GM23248 (cell line): Measurements from ENCODE around the gene TLX1. TPM values are rescaled to one million over a fixed set of nuclear protein-coding genes. Genes with fewer than 3 reads are reported as not detected.

Source experiments
- DNase-seq: peaks from one replicate; pipeline ENCODE4 v3.0.0-alpha.2; 2015
- H2AFZ ChIP-seq: fragments of 200-600 bp; sonication (generic); 2 replicates; pipeline ENCODE4 v1.6.1; 2016; ENCODE audit warnings: antibody characterized with exemption
- H3F3A ChIP-seq: fragments of 200-600 bp; sonication (generic); 2 replicates; pipeline ENCODE4 v1.6.1; 2016; ENCODE audit warnings: mild to moderate bottlenecking, antibody characterized with exemption, mixed run types; ENCODE audit not compliant: insufficient read depth
- H3K27ac ChIP-seq: fragments of 200-600 bp; sonication (generic); 2 replicates; pipeline ENCODE4 v1.5.1; 2016; ENCODE audit warnings: mild to moderate bottlenecking
- H3K27me3 ChIP-seq: fragments of 200-600 bp; sonication (generic); replicated peaks from 2 replicates; pipeline ENCODE4 v1.6.1; 2016; ENCODE audit warnings: mild to moderate bottlenecking; ENCODE audit not compliant: insufficient read depth
- H3K36me3 ChIP-seq: fragments of 200-600 bp; sonication (generic); 2 replicates; pipeline ENCODE4 v1.6.1; 2016; ENCODE audit warnings: low read depth, mild to moderate bottlenecking
- H3K4me1 ChIP-seq: fragments of 200-600 bp; sonication (generic); 2 replicates; pipeline ENCODE4 v1.6.1; 2016; ENCODE audit warnings: mild to moderate bottlenecking; ENCODE audit not compliant: insufficient read depth
- H3K4me2 ChIP-seq: fragments of 200-600 bp; sonication (generic); one replicate; pipeline ENCODE4 v1.6.1; 2016; ENCODE audit warnings: mild to moderate bottlenecking; ENCODE audit not compliant: unreplicated experiment
- H3K4me3 ChIP-seq: fragments of 200-600 bp; sonication (generic); 2 replicates; pipeline ENCODE4 v1.5.1; 2016; ENCODE audit warnings: mild to moderate bottlenecking
- H3K79me2 ChIP-seq: fragments of 200-600 bp; sonication (generic); 2 replicates; pipeline ENCODE4 v1.6.1; 2016; ENCODE audit warnings: mild to moderate bottlenecking; ENCODE audit not compliant: insufficient read depth
- H3K9ac ChIP-seq: fragments of 200-600 bp; sonication (generic); 2 replicates; pipeline ENCODE4 v1.6.1; 2016; ENCODE audit warnings: mild to moderate bottlenecking
- H3K9me2 ChIP-seq: fragments of 200-600 bp; sonication (generic); 2 replicates; pipeline ENCODE4 v1.6.1; 2016; ENCODE audit warnings: mixed run types, mild to moderate bottlenecking, moderate library complexity; ENCODE audit not compliant: insufficient read depth
- H3K9me3 ChIP-seq: fragments of 200-600 bp; sonication (generic); one replicate; pipeline ENCODE4 v1.6.1; 2017; ENCODE audit warnings: low read depth
- H4K20me1 ChIP-seq: fragments of 200-600 bp; sonication (generic); 2 replicates; pipeline ENCODE4 v1.6.0; 2016; ENCODE audit not compliant: insufficient read depth
- EZH2 ChIP-seq: fragments of 200-600 bp; sonication (generic); IDR thresholded peaks from 2 replicates; pipeline ENCODE4 v1.6.1; 2018; ENCODE audit warnings: antibody characterized with exemption, mild to moderate bottlenecking; ENCODE audit not compliant: insufficient read depth, poor library complexity, severe bottlenecking
- EZH2phosphoT487 ChIP-seq: fragments of 200-600 bp; sonication (generic); IDR thresholded peaks from 2 replicates; pipeline ENCODE4 v1.6.1; 2018; ENCODE audit warnings: antibody characterized with exemption, moderate library complexity, mild to moderate bottlenecking, low read depth; ENCODE audit not compliant: insufficient read depth
- WGBS, 2 experiments: methylation state at CpG; one replicate each; pipeline ENCODE4 v1.1.6; 2015 to 2017; ENCODE audit warnings: low lambda C conversion rate in 2 of 2, low coverage in 1 of 2; ENCODE audit errors: missing lambda C conversion rate in 2 of 2; 5-methylcytosine and 5-hydroxymethylcytosine counted together
- in situ Hi-C: fragments of 300-500 bp; cut with MboI; formaldehyde crosslinking; loops from 2 replicates; pipeline ENCODE4 v1.15.0; 2020
- polyA plus RNA-seq: library from polyadenylated mRNA; unstranded; fragments of >200 nt; fragmentation: Nextera tagmentation; extraction: Ambion mirVana; gene quantifications from 2 replicates; pipeline ENCODE4 v1.2.1, GENCODE V29; 2016
- total RNA-seq: library from RNA; depleted of rRNA; stranded (reverse); fragments of >200 nt; shearing (Covaris generic); gene quantifications from 2 replicates; pipeline ENCODE4 v1.2.3, GENCODE V29; 2014; rRNA removed

Gene TLX1
- total and polyA plus RNA-seq, 2 experiments from 2014 or later: not detected

GRCh38 chr10:101183458-101184183 lies 52.5 kb downstream of the TLX1 start:
- Histone ChIP-seq H3K4me3 (no peak overlapping the region), H2AFZ (no peak overlapping the region), H3K79me2 (no peaks in the 10 kb centered on the region), H3K36me3 (no peaks in the 10 kb centered on the region), H3K4me2 (no peak overlapping the region), H3K4me1 (no peaks in the 10 kb centered on the region), H4K20me1 (no peaks in the 10 kb centered on the region), H3K9ac (no peak overlapping the region), H3K27me3 (peaks cover 49% of the 10 kb centered on the region), H3F3A (no peaks in the 10 kb centered on the region), H3K9me3 (no peaks in the 10 kb centered on the region), H3K9me2 (no peaks in the 10 kb centered on the region), H3K27ac (no peak overlapping the region)
- no peak for TF ChIP-seq EZH2phosphoT487
- TF ChIP-seq EZH2: no peak
- WGBS, 2 experiments: 37% methylated on average over 6 of the region's 6 CpGs
- in situ Hi-C loops: loop anchor here (25.0 kb wide), 1 partner anchor 579 kb away; no protein-coding TSS in a partner anchor
- DNase-seq: no peak

Other genes starting within 250 kb of the TLX1 start
- 15.6 and 18.2 TPM in 2 replicates for gene SLF2, start 218.3 kb upstream of the TLX1 start, total RNA-seq
- 11.7 and 12.5 TPM in 2 replicates for gene SLF2, start 218.3 kb upstream of the TLX1 start, polyA plus RNA-seq
- gene SEMA4G, start 161.8 kb upstream of the TLX1 start, total RNA-seq: 0.11 TPM in 1 of 2 replicates, not detected in the other
- 0.44 and 1.1 TPM in 2 replicates for gene SEMA4G, start 161.8 kb upstream of the TLX1 start, polyA plus RNA-seq
- gene MRPL43, start 143.8 kb upstream of the TLX1 start, total RNA-seq: 83.5 and 94.1 TPM in 2 replicates
- 145 and 148 TPM in 2 replicates for gene MRPL43, start 143.8 kb upstream of the TLX1 start, polyA plus RNA-seq
- gene TWNK, start 143.8 kb upstream of the TLX1 start, total RNA-seq: 3.4 and 4.4 TPM in 2 replicates
- 3.6 and 4.4 TPM in 2 replicates for gene TWNK, start 143.8 kb upstream of the TLX1 start, polyA plus RNA-seq
- 95.2 and 113 TPM in 2 replicates for gene LZTS2, start 131.5 kb upstream of the TLX1 start, total RNA-seq
- gene LZTS2, start 131.5 kb upstream of the TLX1 start, polyA plus RNA-seq: 51.1 and 54.8 TPM in 2 replicates
- gene PDZD7, start 100.2 kb upstream of the TLX1 start, total RNA-seq: 0.54 TPM in 1 of 2 replicates, not detected in the other
- gene PDZD7, start 100.2 kb upstream of the TLX1 start, polyA plus RNA-seq: 1.1 and 1.8 TPM in 2 replicates
- gene SFXN3, start 100.1 kb upstream of the TLX1 start, total RNA-seq: 79.8 and 103 TPM in 2 replicates
- 58.8 and 61.7 TPM in 2 replicates for gene SFXN3, start 100.1 kb upstream of the TLX1 start, polyA plus RNA-seq
- gene KAZALD1, start 69.3 kb upstream of the TLX1 start, total RNA-seq: 42.6 and 62.6 TPM in 2 replicates
- gene KAZALD1, start 69.3 kb upstream of the TLX1 start, polyA plus RNA-seq: 34.1 and 34.4 TPM in 2 replicates
- gene LBX1, start 98.2 kb downstream of the TLX1 start, total RNA-seq: not detected in 2 replicates
- gene LBX1, start 98.2 kb downstream of the TLX1 start, polyA plus RNA-seq: not detected in 2 replicates
- gene BTRC, start 222.9 kb downstream of the TLX1 start, total RNA-seq: 8.4 and 10.5 TPM in 2 replicates
- gene BTRC, start 222.9 kb downstream of the TLX1 start, polyA plus RNA-seq: 11.0 and 11.4 TPM in 2 replicates